Measurements from ENCODE around the gene PACSIN1.
"Not testable (repeated sequence)": the region's sequence is repeated elsewhere in the genome, so short reads cannot be mapped to it uniquely, and the experiment has no call there.

The PACSIN1 gene

DNA sequence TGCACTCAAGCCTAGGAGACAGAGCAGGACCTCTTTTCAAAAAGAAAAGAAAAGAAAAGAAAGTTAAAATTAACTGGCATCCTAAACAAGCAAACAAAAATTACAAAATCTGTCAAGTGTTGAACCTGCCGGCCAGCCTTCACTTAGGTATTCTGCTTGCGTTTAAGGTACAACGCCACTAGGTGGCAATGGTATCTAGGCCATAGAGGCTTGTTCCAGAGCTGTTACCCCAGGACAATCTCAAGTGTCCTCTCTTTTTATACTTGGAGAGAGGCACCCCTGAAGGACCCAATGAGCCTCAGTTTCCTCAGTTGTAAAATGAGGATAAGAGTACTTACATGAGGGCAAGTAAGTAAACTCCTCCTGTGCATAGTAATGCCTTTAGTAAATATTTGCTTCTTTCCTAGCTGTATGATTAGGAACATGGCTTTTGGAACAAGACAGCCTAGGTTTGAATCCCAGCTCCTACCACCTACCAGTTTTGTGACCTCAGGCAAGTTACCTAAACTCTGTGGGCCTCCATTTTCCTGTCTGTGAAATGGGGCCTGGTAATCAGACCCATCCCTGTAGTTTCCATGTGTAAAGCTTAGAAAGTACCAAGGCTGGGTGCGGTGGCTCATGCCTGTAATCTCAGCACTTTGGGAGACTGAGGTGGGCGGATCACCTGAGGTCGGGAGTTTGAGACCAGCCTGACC, 5.8 kb upstream of the PACSIN1 start:
- peak; percentile 7 for DNase-seq

GRCh38 chr6:34460796-34461507, 4.9 kb upstream of the PACSIN1 start:
- DNase-seq, result no peak

DNA sequence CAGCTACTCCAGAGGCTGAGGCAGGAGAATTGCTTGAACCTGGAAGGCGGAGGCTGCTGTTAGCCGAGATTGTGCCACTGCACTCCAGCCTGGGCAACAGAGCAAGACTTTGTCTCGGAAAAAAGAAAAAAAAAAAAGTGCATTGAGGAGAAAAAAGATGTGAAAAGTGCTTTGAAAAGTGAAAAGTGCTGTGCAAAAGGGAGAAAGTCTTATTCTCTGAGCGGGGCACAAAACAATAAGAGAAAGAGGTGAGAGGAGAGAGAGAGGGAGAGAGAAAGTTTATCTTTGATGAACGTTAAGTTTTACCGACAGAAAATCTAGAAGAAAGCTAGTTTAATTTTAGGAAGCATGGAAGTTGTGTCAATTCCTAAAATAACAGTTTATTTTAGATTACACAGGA, 3.9 kb upstream of the PACSIN1 start:
- no peak for DNase-seq

DNA sequence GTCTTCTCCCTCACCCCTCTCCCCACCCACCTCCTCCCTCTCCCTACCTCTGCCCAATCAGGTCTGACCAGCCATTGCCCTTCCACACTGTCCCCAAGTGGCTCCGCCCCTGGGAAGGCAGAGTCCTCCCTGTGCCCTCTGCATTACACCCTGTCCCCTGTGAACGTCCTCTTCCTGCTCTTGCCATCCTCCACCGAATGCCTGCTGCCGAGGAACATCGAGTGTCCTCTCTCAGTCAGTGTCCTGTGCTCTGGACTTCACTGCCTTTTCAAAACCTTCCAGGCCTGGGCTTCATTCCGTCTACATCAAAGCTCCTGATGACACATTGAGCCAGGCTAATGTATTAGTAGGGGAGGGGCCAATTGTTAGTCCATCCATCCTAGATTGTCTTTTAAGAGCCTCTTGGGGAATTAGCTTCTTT, 3.3 kb upstream of the PACSIN1 start:
- peak; percentile 33 for DNase-seq

DNA sequence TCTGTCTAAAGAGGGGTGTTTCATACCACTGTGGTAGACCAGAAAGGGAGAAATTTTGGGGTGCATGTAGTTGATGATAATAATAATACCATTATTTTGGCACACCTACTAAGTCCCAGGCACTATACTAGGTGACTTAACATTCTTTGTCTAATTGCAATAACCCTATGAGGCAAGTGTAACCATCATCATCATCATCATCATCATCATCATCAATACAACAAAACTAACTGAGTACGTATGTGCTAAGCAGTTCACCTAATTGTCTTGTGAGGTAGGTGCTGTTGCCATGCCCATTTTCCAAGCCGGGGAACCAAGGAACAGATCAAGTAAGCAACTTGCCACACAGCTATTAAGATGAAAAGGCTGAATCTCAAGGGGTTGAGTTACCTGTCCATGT, 2.6 kb upstream of the PACSIN1 start:
- no peak for DNase-seq

- DNase-seq, result no peak
Observed at GRCh38 chr6:34463849-34464248, 2.0 kb upstream of the PACSIN1 start.

DNA sequence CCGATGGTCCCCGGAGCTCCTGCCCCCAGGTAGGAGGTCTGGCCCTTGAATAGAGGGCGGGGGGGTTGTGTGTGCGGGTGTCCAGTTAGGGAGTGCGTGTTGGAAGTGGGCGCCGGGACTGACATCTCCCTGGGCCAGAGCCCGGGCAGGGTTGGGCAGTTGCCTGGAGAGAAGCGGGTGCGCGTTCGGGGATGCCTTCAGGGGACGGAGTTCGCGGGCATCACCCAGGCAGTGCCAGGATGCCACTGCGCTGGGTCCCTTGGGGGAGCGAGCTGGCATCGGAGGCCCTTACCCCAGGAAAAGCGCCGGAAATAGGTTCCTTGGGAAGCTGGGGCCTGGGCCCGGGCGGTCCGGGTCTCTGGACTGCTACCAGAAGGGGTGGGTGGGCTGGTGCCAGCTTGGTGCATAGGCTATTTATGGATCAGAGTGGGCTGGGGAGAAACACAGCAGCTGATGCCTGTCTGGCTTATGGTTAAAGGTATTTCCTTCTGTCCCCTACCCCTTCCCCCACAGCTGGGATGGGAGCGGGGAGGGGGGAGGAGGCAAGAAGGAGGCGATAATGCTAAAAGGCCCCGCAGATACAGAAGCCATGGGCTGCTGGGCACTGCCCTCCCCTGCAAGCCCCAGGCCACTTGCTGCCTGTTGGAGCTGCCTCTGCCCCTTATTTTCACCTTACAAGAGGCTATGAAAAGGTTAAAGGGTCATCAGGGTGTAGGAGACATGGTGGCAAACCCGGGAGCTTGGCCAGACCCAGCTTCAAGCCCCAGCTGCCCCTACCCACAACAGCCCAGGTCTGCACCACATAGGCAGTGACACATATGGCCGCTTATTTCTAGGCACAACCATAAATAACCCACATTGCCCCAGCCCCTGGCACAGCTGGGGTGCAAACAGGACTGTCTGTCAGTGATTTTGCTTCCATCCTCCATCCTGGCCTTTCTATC, 638 bp downstream of the PACSIN1 start:
- DNase-seq, result no peak

GRCh38 chr6:34468378-34468892, 2.6 kb downstream of the PACSIN1 start:
- no peak for DNase-seq

DNA sequence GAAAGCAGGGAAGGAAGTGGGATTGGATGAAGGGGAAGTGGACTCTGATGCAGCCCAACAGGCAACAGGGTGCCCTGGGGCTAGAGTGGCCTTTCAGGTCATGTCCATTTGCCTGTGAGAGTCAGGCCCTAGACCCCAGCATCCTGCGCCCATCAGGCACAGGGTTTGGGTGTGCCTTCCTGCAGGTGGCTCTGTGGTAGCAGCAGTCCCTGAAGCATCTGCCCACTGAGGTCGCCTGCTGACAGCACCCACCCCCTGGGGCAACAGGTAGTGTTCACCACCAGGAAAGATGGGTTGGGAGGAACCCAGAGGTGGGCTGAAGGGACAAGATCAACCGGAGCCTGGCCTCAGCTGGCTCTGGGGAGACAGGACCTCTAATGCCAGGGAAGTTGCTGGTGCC, 3.6 kb downstream of the PACSIN1 start:
- DNase-seq, result no peak

- no peak for DNase-seq
Observed at GRCh38 chr6:34472425-34472824, 6.5 kb downstream of the PACSIN1 start.

DNA sequence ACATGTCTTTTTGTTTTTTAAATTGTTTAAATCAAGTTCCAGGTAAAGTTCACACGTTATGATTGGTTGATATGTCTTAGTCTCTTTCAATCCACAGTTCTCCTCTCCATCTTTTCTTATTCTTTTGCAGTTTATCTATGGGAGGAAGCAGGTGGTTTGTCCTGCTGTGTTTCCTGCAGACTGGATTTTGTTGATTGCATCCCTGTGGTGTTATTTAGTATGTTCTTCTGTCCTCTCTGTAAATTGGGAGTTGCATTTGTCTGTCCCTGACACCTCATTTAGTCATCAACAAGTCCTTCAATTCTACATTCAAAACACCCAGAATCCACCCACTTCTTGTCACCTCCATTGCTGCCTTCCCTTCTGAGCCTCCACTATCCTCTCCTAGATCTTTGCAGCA, 8.1 kb downstream of the PACSIN1 start:
- no peak for DNase-seq

DNA sequence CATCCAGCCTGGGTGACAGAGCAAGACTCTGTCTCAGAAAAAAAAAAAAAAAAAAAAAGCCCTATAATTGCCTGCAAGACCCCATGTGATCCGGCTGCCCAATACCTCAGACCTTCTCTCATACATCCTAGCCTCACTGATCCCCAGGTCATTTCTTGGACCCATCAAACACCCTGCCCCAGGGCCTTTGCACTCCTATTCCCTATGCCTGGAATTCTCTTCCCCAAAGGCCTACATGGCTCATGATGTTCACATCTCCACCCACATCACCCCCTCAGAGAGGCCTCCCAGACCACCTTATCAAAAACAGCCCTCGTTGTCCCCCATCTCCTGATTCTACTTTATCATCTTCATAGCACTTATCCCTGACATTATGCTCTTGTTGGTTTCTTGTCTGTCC, 8.9 kb downstream of the PACSIN1 start:
- no peak for DNase-seq

DNA sequence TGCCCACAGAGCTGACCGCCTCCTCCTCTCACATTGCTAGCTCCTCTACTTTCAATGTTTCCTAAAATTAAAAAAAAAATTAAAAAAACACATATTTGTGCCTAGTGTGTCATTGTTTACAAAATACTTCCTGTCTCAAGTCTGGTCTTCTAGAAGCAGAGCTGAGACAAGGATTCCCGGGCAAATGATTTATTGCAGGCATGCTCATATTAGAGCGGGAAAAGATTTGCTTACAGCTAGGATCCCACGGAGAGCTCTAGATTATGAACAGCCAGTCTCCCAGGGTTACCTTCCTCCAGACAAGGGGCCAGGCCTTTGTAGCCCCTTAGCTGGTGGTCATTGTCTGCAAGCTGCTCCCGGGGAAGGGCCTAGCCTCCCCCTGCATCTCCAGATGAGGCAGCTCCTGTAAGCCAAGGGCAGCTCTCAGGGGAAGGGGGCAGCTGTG, 9.4 kb downstream of the PACSIN1 start:
- no peak for DNase-seq

DNA sequence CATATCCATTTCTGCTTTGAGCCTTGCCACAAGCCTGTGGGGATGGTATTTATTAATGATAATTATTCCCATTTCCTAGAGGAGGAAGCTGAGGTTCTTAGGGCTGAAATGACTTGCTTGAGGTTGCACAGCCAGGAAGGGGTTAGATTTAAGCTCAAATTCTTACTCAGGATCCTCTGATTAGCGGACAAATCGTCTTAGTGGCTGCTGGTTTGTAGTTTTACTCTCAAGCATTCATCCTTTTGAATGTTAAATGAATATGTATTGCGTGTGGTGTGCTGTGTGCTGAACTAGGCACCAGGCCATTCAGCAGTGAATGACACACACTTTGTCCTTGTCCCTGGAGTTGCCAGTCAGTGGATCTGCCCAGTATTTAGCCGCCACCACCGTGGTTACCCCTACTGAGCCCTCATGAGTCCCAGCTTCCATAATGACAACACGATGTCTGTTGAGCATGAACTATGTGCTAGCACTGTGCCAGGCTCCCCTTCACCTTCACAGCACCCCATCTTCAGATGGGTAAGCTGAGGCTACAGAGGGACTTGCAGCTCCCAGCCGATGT, 10.0 kb downstream of the PACSIN1 start:
- no peak for DNase-seq

DNA sequence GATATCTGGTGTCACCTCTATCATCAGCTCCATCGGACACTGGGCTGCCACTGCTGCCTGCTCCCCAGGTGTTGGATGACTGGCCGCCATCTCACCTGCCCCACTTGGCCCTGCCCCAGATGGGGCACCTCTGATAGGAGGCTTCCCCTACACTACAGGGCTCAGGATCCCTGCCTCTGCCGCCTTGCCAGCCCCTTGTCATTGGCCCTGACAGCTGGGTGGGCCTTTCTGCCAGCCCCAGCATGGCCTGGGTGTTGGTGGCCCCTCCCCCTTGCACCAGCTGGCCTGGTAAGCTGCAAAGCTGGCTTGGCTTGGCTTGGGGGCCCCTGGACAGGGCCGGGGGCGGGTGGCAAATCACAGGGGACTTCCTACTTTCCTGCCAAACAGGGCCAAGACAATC, 10.6 kb downstream of the PACSIN1 start:
- DNase-seq, result no peak

DNA sequence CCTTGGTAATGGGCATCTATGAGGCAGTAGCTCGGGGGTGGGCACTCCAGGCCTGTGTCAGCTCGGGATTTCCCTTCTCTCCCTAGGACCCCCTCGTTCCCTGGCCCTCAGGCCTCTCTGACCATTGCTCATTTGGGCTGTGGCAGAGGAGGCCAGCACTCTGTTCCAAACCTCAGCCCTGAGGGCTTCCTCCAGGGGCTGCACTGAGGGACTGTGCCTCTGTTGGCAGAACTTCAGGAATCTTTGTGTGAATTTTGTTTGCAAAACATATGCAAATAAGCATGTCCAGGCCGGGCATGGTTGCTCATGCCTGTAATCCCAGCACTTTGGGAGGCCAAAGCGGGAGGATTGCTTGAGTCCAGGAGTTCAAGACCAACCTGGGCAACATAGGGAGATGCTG, 11.0 kb downstream of the PACSIN1 start:
- no peak for DNase-seq

DNA sequence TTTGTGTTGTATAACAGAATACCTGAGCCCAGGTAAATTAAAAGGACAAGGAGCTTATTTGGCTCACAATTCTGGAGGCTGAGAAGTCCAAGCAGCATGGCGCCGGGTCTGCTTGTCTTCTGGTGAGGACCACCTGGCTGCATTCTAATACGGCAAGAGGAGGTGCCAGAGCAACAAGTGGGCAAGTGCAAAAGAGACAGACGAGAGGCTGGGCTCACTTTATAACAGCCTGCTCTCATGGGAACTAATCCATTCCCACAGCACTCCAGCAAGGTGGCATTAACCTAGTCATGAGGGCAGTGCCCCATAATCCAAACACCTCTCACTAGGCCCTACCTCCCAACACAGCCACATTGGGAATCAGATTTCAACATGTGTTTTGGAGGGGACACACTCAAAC, 12.9 kb downstream of the PACSIN1 start:
- DNase-seq, result no peak

DNA sequence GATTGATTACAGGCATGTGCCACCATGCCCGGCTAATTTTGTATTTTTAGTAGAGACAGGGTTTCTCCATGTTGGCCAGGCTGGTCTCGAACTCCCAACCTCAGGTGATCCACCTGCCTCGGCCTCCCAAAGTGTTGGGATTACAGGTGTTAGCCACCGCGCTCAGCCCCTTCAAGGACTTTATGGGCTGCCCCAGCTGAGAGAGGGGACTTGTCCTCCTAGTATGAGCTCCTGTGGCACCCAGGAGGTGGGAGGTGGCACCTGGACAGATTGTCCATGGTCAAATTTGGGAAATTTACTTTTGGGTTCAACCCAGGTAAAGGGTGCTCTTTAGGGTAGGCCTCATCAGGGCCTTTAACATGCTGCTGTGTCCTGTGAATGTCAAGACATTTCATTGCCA, 17.9 kb downstream of the PACSIN1 start:
- not testable (repeated sequence) for DNase-seq

- DNase-seq, result no peak
Observed at GRCh38 chr6:34484391-34484790, 18.5 kb downstream of the PACSIN1 start.

DNA sequence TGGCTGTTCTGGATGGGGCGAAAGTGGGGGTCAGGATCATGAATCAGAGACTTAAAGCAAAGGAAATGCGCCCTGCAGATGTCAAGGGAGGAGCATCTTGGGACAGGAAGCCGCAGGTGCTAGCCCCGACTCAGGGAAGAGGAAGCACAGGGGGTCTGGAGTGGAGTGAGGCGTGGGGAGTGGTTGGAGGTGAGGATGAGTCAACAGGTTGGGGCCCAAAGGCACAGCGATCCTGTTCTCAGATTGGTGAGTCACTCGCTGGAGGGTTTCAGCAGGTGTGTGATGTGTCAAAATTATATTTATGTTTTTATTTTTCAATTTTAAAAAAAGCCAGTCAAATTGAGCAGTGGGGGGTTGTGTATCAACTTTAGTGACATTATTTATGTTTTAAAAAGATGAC, 19.0 kb downstream of the PACSIN1 start:
- DNase-seq, result no peak

DNA sequence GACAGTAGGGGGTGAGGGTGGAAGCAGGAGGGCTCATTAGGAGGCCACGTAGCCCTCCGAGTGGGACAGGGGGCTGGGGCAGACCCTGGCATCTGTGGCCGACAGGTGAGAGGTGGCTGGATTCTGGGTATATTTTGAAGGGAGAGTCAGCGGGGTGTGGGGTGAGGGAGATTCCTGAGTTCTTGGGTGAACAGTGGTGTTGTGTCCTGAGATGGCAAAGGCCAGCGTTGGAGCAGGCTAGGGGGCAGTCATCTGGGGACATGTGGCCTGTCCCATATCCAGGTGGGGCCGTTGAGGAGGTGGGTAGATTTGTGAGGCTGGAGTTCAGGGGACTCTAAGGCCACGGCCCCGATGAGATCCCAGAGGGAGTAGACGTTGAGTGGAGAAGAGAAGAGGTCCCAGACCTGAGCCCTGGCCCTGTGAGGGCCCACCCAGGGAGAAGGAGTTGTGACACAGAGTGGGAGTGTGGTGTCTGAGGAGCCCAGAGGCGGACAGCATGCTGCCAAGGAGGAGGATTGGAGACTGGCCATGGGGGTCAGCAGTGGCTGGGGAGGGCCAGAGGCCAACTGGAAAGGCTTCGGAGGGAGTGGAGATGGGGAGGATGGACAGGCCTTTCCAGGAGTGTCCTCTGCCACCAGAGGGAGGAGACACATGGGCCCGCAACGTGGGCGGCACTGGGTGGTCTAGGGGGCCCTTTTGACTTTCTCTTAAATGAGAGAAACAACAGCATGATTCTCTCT, 19.6 kb downstream of the PACSIN1 start:
- DNase-seq, result no peak

DNA sequence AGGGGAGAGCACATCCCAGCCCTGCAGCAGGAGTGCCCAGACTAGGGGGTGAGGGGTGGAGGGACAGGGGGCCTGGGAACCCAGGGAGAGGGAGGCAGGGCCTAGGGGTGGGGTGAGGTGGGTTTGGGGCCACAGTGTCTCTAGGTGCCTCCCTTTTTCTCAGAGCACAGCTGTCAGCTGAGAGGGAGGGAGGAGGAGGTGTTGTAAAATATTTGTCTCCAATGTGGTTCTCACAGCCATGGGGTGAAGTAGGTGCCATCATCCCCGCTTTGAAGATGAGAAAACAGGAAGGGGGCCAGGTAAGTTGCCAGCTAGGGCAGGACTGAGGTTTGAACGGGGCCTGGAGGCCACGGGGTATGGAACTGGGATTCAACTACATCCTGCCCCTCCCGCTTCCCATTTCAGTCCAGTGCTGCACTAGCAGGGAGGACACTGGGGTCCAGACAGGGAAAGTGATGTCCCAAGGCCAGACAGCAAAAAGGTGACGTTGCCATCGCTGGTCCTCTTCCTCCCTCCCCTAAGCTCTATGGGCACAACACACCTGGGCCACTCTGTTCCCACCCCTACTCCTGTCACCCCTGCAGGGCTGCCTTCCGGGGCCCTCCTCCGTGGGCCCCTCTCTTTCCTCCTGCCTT, 20.3 kb downstream of the PACSIN1 start:
- DNase-seq, result no peak
